ENCODE results near the gene EXOC3L1. TPM values are rescaled to one million over a fixed set of nuclear protein-coding genes. Genes with fewer than 3 reads are reported as not detected.

Gene EXOC3L1
- total and polyA plus RNA-seq, 8 donors, result 7.5 to 16.9 (median 10.4) TPM

DNA sequence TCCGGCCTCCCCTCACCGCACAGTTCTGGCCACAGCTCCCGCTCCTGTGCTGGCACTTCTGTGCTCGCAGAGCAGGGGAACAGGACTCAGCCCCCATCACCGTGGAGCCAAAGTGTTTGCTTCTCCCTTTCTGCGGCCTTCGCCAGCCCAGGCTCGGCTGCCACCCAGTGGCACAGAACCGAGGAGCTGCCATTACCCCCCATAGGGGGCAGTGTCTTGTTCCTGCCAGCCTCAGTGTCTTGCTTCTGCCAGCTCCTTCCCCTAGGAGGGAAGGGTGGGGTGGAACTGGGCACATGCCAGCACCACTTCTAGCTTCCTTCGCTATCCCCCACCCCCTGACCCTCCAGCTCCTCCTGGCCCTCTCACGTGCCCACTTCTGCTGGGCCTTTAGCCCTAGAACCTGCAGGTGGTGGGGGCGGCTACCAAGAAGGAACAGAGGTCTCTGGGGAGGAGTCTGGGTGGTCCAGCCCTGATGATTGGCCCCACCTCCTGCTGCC is 8.3 kb upstream of the EXOC3L1 start:
- Histone ChIP-seq H3K27me3 (no peaks in the 10 kb centered on the region), H3K36me3 (peaks cover 0 to 97% of the 10 kb centered on the region in 2 donors), H3K27ac (peak overlapping the region; percentile 42 to 61), H3K4me3 (no peak overlapping the region), H3K4me1 (peaks cover 7 to 50% of the 10 kb centered on the region in 2 donors), H3K9me3 (no peaks in the 10 kb centered on the region)
- ATAC-seq (peak; percentile 73), DNase-seq (peak in 3 of 4 donors; percentile 68 to 76 (median 70))
- intact Hi-C loops (cut with DNase I), result no loop called here
- TF ChIP-seq CTCF (IDR thresholded peaks at IDR 0.05), result peak; percentile 63 to 65

DNA sequence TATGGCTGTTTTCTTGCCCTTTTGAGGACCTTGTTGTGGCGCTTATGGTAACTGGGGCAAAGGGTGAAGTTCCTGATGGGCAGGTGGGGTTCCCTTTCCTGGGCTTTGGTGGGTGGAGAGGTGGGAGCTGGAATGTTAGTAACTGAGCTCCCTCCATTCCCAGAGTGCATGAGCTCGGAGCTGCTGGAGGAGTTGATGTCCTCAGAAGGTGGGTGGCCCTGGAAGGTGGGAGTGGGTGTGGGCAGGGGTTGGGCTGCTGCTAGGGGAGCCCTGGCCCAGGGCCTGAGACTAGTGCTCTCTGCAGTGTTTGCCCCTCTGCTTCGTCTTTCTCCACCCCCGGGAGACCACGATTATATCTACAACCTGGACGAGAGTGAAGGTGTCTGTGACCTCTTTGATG is 7.8 kb upstream of the EXOC3L1 start:
- no peaks in the 10 kb centered on the region for H3K27me3 ChIP-seq
- TF ChIP-seq CTCF (IDR thresholded peaks at IDR 0.05), result no peak
- ATAC-seq (no peak), DNase-seq (peak in 1 of 4 donors; percentile 32)
- peaks cover 13 to 56% of the 10 kb centered on the region in 2 donors for H3K4me1 ChIP-seq
- H3K27ac ChIP-seq, result peak overlapping the region in 1 of 2 donors; percentile 61
- intact Hi-C loops (cut with DNase I), result no loop called here
- peaks cover 0 to 91% of the 10 kb centered on the region in 2 donors for H3K36me3 ChIP-seq
- H3K4me3 ChIP-seq, result no peak overlapping the region
- no peaks in the 10 kb centered on the region for H3K9me3 ChIP-seq

DNA sequence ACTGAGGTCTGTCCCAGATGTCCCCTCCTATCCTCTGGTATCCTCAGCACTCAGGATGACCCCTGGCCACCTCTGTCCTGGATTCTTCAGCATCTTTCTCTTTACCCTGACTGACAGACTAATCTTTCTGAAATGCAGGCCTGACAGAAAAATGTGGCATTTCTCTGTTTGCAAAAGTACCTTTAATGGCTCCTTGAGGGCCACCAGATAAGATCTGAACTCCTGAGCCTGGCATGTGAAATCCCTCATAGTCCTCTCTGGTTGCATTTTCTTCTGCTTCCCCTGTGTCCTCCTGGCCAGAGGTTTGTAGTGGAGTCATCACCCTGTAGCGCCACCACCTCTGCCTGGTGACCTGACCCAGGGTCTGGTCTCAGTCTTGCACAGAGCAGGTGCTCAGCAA is 6.9 kb upstream of the EXOC3L1 start:
- Histone ChIP-seq H3K9me3 (no peaks in the 10 kb centered on the region), H3K27me3 (no peaks in the 10 kb centered on the region), H3K4me1 (peaks cover 15 to 59% of the 10 kb centered on the region in 2 donors), H3K27ac (no peak overlapping the region), H3K4me3 (no peak overlapping the region), H3K36me3 (peaks cover 0 to 83% of the 10 kb centered on the region in 2 donors)
- ATAC-seq (no peak), DNase-seq (no peak)
- intact Hi-C loops (cut with DNase I), result no loop called here
- no peak for TF ChIP-seq CTCF (IDR thresholded peaks at IDR 0.05)

DNA sequence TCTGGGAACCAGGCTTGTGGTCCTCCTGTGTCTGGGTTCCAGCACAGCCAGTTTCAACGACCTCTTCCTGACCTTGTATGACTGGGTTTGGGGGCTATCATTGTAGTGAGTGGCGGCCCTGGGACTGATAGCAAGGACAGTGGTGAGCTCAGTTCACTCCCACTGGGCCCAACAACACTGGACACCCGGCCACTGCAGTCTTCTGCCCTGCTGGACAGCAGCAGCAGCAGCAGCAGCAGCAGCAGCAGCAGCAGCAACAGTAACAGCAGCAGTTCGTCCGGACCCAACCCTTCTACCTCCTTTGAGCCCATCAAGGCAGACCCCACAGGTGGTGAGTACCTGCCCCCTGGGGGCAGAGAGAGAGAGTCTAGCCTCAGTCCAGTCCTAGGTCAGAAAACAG is 5.7 kb upstream of the EXOC3L1 start:
- no peak overlapping the region for H3K27ac ChIP-seq
- intact Hi-C loops (cut with DNase I), result no loop called here
- H3K4me3 ChIP-seq, result no peak overlapping the region
- DNase-seq (peak in 1 of 4 donors; percentile 28), ATAC-seq (no peak)
- H3K9me3 ChIP-seq, result no peaks in the 10 kb centered on the region
- H3K4me1 ChIP-seq, result peaks cover 18 to 69% of the 10 kb centered on the region in 2 donors
- TF ChIP-seq CTCF (IDR thresholded peaks at IDR 0.05), result no peak
- peaks cover 0 to 71% of the 10 kb centered on the region in 2 donors for H3K36me3 ChIP-seq
- H3K27me3 ChIP-seq, result no peaks in the 10 kb centered on the region

DNA sequence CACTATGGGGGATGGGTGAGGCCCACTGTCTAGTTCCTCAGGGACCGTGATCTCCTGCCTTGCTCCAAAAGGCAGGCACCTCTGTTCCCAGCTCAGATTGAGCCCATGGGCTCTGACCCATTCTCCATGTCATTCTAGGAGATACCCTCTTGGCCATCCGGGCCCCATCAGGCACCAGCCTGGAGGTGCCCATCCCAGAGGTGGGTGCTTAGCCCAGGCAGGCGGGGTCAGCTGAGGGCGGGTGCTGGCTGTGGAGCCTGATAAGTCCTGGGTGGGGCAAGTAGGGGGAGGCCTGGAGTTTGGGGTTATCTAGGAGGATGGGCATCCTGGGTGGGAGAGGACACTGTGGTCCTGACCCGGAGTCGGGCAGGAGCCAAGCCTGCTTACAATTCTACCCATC is 4.3 kb upstream of the EXOC3L1 start:
- peak in 1 of 4 donors; percentile 74 for DNase-seq
- Histone ChIP-seq H3K36me3 (peaks cover 0 to 59% of the 10 kb centered on the region in 2 donors), H3K4me1 (peaks cover 18 to 66% of the 10 kb centered on the region in 2 donors)

More for the DNA sequence above, 4.3 kb upstream of the EXOC3L1 start:
- no peak for TF ChIP-seq CTCF (IDR thresholded peaks at IDR 0.05)
- H3K4me3 ChIP-seq, result no peak overlapping the region
- intact Hi-C loops (cut with DNase I), result no loop called here
- no peaks in the 10 kb centered on the region for H3K9me3 ChIP-seq
- H3K27ac ChIP-seq, result no peak overlapping the region
- H3K27me3 ChIP-seq, result no peaks in the 10 kb centered on the region
- no peak for ATAC-seq

Data from left lung (tissue), 10 donors.